Right kidney (tissue), 1 donor: ENCODE results near the gene METTL2B.
"Not testable (repeated sequence)": the region's sequence is repeated elsewhere in the genome, so short reads cannot be mapped to it uniquely, and the experiment has no call there.

ENCODE experiments used
- DNase-seq: peaks from one replicate; pipeline ENCODE4 v3.0.0-alpha.2; 2016

METTL2B gene

DNA sequence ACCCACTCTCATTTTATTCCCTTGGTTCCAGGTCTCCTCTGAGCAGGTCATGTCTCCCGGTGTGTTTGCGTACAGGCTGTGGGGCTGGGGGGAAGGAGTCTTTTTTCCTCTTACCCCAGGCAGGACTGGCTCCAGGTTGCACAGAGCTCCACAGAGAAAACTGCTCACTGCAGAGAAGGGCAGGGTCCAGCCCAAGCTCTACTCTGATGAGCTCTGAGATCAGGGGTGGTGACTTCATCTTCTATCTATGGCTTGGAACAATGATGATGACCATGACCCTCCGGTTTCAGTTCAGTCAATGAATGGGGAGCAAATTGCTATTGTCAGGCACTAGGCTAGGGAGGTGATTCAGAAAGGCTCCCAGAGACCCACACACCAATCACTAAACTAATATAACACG lies 49.0 kb downstream of the METTL2B start:
- not testable (repeated sequence) for DNase-seq

DNA sequence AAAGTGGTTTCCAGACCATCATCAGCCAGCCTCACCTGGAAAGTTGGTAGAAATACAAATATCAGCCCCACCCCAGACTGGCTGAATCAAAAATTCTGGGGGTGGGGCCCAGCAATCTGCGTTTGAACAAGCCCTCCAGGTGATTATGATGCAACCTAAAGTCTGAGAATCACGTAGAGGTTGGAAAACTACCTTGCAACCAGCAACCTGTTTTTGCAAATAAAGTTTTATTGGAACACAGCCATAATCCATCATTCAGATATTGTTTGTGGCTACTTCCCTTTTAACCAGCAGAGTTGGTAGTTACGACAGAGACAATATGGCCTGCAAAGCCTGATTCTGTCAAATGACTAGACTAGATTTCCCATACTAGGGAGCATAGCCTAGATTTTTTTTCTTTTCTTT lies 49.5 kb downstream of the METTL2B start:
- not testable (repeated sequence) for DNase-seq

DNA sequence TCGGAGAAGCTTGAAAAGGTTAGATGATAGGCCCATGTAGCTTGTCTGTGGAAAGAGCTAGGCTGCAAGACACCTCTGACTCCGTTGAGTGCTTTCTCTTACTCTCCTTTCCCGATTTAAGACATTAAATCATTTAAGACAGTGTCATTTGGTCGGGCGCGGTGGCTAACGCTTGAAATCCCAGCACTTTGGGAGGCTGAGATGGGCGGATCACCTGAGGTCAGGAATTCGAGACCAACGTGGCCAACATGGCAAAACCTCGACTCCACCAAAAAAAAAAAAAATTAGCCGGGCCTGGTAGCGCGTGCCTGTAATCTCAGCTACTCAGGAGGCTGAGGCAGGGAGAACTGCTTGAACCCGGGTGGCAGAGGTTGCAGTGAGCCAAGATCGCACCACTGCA lies 52.6 kb downstream of the METTL2B start:
- DNase-seq, result not testable (repeated sequence)

DNA sequence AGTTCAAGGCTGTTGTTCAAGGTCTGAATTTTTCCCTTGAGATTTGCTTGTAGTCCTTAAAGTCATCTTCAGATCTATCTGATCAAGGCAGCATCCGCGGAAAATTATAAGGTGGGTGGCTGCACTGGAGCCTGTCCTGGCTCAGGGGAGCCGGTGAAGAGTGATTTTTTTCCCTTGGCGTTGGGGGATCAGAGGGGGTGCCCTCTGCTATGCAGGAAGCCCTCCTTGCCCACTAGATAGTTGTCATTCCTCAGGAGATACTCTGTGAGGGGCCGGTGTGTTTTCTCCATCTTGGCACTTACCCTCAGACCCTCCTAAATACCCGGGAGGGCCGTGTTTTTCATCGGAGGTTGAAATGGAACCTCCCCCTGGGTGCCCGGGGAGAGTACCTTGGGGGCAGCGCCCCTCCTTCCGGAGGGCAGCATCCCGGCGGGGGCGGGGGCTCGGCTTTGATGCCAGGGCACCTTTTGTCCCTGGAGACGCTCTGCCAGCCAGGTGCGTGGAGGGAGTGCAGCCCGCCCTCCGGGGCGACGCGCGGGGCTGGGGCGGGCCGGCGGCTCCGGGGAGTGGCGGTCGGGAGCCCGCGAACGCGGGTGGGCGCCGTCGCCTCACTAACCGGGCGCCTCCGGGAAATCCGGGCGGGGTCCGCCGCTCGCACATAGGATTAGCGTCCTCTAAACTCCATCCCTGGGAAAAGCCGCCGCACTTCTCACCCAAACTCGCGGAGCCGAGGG lies 53.7 kb downstream of the METTL2B start:
- DNase-seq, result peak; percentile 51

DNA sequence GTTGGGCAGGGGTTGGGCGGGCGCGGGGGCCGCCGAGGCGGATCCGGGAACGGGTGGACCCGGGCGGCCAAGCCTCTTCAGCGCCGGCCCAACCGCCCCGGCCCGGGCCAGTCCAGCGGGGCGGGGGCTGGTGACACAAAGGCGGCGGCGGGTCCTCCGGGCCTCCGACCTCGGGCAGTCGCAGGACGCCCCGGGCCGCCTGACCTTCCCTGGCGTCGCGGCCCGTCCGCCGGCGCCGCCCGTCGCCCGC lies 54.2 kb downstream of the METTL2B start:
- peak; percentile 75 for DNase-seq

DNA sequence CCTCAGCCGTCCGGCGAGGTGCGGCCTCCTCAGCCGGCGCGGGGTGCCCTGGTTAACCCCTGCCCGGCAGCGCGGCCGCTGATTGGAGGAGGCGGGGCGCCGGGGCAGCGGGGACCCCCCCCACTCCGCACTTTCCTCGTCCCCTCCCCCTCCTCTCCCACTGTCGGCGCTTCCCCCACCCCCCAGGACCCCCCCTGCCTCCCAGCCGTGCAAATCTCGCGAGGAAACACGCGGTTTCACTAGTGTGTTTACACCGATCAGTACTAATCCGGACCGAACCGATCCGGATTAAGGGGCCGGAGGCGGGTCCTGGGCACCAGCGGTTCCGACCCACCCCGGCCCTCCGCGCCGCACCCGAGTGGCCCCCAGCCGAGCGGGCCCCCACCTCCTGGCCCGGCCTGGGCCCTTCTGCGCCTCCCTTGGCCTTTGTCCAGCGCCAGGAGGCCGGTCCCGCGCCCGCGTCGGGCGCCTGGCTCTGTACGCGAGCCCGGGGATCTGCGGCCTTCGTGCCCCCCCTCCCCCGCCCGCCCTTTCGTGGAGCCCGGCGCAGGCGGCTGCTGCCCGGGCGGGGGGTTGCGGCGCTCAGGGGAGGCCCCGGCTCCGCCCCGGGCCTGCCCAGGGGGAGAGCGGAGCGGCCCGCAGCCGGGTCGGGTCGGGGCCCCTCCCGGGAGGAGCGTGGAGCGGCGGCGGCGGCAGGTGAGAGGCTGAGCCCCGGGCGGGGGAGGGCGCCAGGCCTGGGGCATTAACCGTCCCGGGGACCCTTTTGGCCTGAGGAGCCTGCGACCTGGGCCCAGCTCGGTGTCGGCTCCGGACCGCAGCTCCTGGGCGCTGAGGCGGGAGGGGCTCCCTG lies 54.8 kb downstream of the METTL2B start:
- peak; percentile 86 for DNase-seq

DNA sequence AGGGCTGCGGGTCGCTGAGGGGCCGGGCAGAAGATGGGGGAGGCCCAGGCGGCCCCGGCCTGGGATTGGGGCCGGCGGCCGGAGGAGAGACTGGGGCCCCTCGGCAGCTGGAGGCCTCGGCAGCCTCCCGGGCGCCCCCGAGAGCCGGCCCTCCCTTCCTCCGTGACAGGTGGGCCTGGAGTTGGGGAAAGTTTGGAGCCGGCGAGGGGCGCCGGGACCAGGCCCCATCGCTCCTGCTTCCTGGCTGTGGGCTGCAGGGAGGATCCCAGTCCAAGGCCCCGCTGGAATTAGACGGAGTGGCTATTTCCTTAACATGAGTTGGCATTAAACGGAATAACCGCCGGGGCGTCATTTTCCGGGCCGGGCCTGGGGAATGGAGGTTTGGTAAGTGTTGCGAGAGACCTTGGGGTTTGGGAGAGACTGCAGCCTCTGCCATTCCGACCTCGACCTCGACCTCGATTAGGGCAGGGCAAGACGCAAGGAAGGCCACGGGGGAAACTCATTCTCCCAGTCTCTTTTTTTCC lies 55.5 kb downstream of the METTL2B start:
- DNase-seq, result peak; percentile 65

DNA sequence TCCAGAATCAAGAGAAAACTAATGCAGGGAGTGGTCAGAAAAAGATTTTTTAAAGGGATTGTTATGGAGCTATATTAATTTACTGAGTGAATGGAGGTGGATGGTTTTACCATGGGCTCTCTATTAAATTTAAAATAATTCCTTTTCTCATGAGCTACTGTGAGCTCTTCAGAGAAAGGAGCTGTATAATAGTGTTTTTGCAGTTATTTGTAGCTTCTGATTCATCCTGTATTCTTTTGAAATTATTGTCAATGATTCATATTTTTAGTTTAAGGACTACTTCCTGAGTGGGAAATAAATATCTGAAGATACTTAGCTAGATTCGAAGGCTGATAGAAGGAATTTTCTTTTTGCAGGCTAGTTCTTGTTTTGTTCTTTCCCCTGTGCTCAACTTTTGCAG lies 56.4 kb downstream of the METTL2B start:
- not testable (repeated sequence) for DNase-seq

DNA sequence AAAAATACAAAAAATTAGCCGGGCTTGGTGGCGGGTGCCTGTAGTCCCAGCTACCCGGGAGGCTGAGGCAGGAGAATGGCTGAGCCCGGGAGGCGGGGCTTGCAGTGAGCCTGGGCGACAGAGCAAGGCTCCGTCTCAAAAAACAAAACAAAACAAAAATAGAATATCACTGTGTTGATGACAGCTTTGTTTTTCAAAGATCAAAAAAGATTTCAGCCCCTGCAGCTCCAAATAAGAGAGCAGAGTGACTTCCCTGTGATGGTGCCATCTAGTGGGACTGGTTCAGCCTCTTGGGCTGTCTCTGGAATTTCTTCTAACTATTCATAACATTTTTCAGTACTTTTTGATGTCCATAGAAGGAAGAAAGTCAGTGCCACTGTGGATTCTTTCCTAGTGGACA lies 60.9 kb downstream of the METTL2B start:
- not testable (repeated sequence) for DNase-seq

DNA sequence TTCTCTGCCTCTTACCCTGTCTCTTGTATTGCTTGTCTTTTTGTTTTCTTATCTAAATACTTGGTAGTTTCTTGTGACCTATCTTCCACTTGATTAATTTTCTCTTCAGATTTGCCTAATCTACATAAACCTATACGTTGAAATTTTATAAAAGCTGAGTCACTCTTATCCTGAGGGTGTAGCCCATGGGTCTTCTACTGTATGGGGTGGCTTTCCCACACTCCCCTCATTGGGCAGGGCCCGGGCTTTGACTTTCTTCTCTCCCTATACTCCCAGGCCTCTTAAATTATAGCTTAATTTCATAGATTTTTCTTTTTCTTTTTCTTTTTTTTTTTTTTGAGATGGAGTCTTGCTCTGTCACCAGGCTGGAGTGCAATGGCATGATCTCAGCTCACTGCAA lies 66.0 kb downstream of the METTL2B start:
- DNase-seq, result not testable (repeated sequence)

DNA sequence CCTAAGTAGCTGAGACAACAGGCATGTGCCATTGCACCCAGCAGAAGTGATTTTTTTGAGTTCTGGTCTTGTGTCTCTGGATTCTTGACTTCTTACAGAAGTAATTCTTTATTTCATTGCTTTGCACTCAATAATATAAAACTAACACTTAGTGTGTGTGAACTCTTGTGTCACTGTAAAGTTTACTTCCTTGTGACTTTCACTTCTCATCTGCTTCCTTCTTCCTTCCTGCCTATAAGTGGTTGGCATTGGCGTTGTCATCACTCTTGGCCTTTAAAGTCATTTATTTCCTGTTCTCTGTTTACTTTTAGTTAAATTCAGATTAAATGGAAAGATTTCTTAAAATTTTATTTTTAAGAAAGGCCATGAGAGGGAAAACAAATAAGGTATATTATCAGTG lies 66.8 kb downstream of the METTL2B start:
- not testable (repeated sequence) for DNase-seq

DNA sequence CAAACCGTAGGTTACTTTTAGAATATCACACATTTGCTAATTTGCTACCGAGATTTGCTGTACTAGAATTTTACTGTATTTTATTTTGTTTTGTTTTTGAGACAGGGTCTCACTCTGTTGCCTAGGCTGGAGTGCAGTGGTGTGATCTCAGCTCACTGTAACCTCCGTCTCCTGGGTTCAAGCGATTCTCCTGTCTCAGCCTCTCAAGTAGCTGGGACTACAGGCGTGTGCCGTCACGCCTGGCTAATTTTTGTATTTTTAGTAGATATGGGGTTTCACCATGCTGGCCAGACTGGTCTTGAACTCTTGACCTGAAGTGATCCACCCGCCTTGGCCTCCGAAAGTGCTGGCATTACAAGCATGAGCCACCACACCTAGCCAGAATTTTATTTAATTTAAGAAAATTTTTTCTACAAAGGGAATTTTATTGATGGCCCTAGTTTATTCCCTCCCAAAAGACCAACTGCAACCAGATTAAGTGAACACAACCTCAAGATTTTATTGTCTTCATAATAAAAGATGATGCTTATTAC lies 69.8 kb downstream of the METTL2B start:
- DNase-seq, result not testable (repeated sequence)

DNA sequence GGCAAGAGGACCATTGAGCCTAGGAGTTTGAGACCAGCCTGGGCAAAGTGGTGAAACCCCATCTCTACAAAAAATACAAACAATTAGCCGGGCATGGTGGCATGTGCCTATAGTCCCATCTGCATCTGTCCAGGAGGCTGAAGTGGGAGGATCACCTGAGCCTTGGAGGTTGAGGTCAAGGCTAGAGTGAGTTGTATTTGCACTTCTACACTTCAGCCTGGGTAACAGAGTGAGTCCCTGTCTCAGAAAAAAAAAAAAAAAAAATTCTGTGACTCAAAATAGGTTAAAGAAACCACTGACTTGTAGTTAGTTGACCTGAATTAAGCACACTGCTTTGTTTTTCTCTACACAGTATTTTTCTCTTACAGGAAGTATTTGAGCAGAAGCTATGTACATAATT lies 74.4 kb downstream of the METTL2B start:
- DNase-seq, result no peak

DNA sequence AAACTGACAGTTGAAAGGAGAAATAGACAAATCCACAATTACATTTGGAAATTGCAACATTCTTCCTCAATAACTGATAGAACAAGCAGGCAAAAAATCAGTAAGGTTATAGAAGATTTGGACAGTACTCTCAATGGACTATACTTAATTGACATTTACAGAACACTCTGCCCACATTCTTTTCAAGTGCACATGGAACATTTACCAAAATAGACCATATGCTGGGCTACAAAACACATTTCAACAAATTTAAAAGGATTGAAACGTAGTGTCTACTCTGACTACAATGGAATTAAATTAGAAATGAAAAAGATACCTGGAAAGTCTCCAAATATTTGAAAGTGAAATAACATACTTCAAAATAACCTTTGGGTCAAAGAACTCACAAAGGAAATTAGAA lies 77.8 kb downstream of the METTL2B start:
- not testable (repeated sequence) for DNase-seq
